ENCODE data around the gene FRK.
"Not testable (repeated sequence)": the region's sequence is repeated elsewhere in the genome, so short reads cannot be mapped to it uniquely, and the experiment has no call there.

FRK gene

DNA sequence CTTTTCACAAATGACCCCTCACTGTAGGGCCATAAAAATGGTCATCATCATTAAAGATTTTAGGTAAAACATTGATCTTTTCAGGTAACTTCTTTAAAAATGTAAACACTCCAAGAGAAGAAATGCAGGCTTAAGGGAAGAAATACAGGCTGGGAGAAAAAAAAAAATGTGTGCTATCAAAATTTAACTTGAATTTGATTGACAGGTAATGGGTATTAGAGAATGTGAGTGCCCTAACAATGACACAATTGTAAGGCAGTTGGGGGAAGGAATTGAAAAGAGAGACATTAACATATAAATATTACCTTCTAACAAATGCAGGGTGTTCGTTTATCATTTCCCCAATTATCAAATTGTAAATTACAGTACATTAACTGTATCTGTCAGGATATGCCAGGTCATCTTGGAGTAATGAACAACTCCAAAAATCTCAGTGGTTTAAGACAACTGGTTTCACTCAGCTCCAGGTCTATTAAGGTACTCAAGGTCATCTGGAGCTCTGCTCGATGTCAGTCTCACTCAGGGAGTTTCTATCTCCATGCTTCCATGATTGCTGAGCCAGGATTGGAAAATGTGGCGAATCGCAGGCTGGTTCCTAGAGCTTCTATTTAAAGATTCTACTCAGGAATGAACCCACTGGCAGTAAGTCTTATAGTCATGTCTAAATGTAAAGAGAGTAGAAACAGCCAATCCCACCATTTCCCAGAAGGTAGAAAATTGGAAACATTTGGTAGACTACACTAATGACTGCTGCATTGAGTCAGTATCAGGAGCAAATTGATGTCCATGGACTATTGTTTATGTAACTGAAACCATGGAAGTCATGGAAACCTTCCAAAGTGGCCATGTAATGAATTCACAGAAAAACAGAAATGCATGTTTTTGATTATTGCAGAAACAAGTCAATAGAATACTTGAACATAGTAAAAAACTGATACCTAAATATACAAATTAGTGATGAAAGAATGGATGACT lies 55.6 kb downstream of the FRK start:
- no peak for DNase-seq

DNA sequence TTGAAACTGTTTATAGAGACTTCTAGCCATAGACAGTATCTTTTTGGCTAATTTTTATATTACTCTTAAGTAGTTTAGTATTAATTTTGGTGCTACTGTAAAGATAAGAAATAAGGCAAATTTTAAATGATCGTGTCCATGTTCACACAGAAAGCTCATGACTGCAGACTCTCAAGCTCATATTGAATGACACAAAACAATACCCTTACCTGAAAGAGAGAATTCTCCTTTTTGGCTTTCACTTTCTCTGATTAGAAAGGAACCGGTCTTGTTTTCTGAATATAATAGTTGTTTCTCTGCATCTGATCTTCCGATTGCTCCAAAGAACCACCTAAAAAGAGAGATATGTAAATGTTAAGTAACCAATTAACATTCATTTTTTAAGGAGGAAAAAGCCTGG lies 57.0 kb downstream of the FRK start:
- DNase-seq = no peak

DNA sequence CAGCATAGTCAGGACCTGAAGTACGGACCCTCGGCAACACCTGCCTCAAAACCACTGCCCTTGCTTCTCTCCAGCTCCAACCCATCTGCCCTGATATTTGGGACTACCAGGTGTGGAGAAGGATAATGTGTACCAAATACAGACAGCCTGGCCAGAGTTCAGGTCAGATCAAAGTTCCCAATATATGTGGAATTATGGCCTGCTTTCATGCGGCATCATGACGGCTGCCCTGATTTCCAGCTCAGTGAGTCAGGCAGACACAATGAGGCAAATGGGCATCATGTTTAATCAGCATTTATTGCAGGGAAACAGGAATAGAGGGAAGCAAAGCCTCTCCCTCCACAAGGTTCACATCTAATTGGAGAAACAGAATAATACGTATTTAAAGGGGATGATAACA lies 57.9 kb downstream of the FRK start:
- no peak for DNase-seq

DNA sequence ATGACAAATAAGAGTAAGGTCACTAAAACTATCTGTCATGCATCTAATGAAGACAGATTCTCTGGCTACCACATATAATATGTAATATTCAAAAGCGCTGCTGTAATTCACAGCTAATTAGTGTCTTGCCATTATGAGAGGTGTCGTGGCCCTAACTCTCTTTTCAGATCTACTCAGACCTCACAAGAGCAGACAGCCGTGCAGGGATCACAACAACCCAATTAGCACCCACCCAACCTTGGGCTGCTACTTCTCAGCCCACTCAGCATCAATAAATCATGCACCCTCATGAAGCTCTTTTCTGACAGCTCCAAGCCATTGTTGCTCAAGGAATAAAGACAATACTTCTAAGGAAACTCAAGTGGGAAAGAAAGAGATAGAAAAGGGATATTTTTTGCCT lies 61.5 kb downstream of the FRK start:
- DNase-seq = no peak

DNA sequence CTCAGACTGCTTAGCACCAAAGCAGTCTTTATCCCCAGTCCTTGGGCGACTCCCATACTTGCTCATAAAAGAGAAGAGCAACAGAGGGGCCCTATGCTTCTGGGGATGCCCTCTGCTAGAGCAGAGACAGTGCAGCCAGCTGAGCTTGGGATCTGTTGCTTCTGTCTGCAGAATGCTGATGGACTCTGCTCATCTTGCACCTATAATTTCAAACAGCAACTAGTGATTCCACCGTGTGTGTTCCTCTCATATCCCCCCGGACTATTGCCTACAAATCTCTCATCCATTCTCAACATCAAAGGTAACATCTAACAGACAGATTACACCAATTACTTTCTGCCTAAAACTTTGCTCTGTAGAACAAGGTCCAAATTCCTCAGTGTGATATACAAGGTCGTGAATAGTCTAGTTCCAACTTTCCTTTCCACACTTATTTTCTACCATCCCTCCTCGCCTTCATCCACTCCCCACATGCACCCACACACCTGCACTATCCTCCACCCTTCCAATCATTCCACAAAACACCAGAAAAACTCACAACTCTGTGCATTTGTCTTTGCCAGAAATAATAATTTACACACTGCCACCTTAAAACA lies 62.6 kb downstream of the FRK start:
- DNase-seq = no peak

DNA sequence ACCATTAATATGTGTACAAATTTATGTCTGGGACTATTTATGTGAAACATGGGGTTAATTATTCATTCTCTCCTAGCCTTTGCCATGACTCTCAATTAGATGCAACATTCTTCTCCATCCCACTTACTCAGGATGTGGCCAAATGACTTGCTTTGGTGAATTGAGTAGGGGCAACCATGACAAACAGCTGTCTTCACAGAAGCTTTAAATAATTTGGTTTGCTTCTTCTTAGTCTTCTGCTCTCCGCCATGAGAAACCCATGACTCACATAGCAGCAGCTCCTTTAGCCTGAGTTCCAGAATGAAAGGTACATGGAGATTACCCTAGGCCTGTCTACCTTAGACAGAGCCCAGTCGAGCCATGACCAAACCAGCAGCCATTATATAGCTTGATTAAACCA lies 74.7 kb downstream of the FRK start:
- no peak for DNase-seq

DNA sequence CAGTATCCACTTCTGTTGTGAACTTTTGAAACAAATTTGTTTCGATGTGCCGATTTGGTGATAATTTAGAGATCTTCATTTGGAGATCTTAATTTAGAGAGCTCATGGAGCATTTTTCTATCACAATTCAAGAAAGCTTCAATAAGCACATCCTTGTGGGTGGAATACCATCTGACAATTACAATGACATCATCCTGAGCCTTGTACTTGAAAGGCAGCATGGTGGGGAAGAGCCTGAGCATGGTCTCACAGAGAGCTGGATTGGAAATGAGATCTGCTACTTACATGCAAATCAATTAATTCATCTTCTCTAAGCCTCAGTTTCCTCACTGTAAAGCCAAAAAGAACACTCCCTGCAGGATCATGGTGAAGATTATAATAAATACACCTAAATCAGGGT lies 75.9 kb downstream of the FRK start:
- DNase-seq = no peak

DNA sequence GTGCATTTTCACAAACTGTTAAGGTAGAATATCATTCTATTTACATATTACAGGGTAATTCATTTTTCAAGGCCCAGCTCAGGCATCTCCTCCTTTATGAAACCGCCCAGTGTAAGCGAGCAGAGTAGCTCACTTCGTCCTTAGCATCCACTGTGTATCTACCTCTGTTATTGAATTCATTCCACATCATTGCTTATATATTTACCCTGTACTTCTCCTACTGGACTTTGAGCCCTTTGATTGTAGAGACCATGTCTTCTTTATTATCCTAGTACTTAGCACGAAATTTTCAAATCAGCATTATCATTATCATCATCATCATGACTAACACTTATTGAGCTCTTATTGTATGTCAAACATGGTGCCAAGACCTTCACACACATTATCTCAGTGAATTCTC lies 76.7 kb downstream of the FRK start:
- no peak for DNase-seq

DNA sequence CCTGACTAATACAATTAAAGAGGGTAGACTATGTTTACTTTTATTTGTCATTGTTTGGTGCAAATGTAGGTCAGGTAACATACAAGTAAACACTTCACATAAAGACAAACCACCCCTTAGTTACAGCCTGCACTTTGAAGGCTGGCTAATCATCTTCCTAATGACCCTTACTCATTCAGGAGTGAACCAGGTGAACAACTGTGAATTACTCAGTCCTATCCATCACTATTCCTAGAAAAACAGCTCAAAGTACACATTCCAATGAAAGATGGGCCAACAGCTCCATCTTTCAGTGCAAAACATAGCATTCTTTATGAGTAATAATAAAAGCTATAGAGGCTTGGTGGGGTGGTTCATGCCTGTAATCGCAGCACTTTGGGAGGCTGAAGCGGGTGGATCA lies 78.2 kb downstream of the FRK start:
- DNase-seq = no peak

DNA sequence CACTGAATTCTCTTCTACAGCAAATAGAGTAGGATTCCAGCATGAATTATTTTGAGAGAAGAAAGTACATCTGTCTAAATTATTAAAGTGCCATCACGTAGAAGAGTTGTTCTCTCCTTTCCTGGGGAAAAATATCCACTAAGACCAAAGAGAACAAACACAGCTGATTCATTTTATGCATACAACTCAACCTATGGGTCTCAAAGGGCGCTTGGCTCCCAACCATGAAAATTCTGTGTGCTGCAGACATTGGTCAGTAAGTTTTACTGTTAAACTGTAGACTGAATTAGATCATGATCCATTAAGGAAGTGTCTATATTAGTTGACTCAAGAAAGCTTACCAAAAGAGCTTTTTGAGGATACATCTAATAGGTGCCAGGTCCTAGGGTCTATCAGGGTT lies 83.5 kb downstream of the FRK start:
- DNase-seq = no peak

DNA sequence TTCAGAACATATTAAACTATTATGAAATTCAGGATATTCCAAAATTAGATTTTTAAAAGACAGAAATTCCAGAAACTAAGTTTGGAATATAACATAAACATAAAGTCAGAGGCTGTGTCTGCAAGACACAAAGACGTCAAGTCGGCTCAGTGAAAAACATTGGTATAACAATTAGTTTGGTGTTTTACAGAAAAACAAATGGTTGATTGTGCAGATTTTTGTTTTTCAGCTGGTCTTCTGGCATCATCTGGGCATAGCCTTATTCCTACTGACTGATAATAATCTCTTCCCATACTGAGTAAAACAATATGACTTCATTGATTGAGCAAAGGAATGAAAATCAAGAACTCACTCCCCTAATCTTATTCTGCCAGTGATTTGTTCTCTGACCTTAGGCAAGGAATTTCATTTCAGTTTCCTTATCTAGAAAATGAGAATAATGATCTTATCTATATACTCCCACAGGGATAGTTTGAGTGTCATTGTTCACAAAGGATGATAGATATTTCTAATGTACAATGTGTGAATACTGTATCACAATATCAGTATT lies 84.3 kb downstream of the FRK start:
- DNase-seq = no peak

DNA sequence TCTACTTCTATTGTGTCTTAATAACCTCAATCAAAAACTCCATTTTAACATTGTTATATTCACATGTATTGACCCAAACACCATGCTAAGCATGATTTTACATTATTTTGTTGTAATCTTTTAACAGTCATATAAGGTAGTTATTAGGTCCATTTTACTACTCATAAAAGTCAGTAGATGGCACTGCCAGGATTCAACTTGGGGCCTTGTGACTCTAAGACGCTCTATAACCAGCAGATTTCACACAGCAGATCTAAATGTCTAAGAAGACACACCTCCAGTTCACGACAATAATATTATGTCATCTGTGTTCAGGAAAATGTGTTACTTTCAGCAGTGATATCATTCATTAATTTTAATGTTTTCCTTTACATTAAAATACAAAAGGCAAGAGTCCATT lies 88.0 kb downstream of the FRK start:
- DNase-seq = no peak

DNA sequence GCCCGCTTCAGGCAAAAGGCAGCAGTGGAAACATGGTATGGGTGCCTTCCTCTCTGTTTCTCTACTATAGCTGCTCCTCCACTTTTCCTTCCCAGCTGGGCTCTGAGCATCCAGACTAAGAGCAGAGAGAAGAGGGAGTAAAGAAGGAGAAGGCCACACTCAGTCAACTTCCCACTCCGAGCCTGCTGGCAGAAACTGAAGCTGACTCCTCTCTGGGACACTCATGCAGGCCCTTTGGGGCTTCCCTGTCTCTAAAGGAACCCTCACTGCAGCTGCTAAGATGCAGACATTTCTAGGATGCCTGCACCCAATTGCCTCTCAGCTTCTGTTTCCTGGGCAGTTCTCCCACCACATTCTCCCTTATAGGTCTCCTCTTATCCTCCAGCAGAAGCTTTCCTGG lies 88.9 kb downstream of the FRK start:
- DNase-seq = no peak

DNA sequence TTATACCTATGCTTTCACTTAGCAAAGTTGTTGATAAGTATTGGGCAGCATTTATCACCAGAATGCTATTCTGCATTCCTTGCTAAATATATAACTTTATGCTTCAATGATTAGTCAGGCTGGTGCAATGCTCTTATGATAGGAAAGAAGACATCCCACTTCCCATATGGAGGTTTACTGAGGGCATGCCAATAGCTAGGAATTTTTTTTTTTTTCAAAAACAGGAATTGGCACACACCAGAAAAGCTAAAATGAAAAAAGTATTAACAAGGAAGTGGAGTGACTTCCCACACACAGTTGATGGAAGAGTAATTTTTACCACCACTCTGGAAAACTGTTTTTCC lies 90.8 kb downstream of the FRK start:
- DNase-seq = no peak

DNA sequence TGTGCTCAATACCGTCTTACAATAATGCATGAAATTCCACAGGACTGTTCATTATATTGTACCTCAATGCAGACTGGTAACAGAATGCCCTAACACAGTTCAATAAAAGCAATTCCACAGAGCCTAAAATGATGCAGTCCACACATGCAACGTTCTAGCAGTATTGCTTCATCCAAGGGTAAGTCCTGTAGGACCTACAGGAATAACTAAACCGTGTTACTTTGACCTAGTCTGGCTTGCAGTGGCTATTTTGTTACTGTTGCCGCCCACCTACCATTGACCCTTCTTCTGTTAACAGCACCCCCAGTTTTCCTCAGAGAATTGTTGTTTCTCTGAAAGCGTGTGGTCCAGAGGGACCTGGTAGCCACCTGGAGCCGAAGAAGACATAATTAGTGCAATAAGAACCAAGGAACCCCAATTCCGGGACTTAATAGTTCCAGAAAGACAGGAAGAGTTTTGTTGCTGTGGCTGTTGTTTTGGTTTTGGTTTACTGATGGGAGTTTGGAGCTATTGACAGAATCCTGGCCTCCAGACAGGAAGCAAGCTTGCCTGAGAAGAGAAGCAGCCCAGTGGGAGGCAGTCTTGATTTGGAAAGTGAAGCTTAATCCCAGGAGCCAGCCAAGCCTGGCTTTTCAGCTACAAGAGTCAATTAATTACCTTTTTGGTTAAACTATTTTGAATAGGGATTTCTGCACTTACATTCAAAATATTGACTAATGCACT lies 91.3 kb downstream of the FRK start:
- DNase-seq = no peak

DNA sequence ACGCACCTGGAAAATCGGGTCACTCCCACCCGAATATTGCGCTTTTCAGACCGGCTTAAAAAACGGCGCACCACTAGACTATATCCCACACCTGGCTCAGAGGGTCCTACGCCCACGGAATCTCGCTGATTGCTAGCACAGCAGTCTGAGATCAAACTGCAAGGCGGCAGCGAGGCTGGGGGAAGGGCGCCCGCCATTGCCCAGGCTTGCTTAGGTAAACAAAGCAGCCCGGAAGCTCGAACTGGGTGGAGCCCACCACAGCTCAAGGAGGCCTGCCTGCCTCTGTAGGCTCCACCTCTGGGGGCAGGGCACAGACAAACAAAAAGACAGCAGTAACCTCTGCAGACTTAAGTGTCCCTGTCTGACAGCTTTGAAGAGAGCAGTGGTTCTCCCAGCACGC lies 100.4 kb downstream of the FRK start:
- DNase-seq = not testable (repeated sequence)

DNA sequence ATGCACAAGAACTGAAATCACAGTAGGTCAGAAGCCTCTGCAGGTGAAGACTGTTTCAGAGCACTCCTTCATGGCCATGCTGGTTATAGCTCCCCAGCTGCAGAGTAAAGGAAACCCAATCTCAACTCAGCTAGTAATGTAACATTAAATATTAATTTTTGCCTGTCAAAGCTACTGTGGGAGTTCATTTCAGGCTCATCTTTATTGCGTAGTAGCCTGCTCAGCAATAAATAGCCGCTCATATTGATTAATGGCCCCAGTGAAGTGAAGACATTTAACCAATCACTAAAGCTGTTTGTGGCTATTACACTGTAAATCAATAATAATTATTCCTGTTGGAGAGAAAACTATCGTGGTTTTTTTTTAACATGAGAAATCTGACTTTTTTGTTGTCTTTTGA lies 101.7 kb downstream of the FRK start:
- DNase-seq = no peak

DNA sequence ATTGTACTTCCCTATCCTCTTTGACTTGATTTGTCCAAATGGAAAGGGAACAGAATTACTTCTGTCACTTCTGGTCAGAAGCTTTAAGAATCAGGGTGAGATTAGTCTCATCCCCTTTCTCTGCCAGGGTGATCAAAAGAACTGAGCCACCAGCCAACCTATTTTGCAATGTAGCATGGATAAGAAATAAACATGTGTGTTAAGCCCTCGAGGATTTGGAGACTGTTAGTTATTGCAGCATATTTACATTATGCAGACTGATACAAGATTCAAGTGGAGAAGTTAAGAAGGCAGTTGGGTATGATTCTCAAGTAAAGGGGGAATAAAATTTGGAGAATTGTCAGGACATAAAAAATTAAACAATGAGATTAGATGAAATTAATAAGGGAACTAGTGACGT lies 106.0 kb downstream of the FRK start:
- no peak for DNase-seq

DNA sequence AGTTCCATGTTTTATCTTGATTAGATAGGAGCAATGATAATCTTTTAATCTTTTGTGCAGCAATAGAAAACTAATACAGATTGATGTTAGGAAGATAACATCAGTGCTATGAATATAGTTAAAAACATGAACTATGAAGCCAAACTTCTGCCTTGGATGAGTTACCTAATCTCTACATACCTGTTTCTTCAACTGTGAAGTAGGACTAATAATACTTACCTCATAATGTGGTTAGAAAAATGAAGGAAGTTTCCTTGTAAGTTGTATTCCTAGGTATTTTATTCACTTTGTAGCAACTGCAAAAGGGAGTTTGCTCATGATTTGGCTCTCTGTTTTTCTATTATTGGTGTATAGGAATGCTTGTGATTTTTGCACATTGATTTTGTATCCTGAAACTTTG lies 111.9 kb downstream of the FRK start:
- no peak for DNase-seq

DNA sequence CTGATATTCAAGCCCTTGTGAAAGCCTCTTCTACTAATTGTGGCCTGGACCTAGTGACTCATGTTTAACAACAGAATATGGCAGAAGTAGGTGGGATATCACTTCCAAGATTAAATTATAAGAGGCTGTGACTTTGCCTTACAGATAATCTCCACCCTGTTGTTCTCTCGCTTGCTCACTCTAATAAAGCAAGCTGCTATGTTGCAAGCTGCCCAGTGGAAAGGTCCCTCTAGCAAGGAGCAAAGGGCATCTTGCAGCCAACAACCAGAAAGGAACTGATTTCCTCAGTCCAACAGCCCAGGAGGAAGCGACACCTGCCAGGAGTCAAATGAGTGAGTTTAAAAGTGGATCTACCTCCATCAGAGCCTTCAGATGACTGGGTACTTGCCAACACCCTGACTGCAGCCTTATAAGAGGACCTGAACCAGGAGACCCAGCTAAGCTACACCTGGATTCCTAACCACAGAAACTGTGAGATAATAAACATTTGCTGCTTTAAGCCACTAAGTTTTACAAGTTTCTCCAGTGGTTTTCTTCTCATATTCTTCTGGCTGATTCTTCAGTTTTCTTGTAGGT lies 112.6 kb downstream of the FRK start:
- DNase-seq = no peak

DNA sequence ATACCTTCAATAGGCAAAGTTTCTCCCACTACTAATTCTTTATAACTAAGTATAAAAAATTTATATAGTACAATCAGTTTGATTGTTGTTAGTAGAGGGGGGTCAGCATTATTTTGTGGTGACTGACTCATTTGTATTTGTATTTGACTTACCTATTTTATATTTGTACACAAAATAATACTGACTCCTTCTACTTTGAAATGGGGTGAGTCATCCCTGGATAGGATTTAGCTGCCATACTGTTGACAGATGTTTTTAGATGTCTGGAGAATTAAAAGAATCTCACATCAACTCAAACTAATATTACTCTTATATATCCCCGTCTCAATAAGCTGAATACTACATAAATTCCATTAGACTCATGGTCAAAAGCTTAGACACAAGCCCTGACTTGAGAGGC lies 114.9 kb downstream of the FRK start:
- DNase-seq = no peak

DNA sequence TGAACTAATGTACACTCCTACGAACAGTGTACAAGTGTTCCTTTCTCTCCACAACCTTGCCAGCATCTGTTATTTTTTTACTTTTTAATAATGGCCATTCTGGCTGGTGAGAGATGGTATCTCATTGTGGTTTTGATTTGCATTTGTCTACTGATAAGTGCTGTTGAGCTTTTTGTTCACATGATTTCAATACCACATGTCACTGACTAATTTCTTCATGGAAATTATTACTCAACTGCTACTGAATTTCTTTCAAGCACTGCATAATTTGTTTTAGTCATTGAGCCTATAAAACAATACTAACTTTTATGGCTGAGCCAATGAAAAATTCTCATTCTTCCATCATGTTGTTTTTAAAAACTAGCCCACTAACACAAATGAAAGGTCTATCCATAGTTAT lies 115.4 kb downstream of the FRK start:
- DNase-seq = no peak

DNA sequence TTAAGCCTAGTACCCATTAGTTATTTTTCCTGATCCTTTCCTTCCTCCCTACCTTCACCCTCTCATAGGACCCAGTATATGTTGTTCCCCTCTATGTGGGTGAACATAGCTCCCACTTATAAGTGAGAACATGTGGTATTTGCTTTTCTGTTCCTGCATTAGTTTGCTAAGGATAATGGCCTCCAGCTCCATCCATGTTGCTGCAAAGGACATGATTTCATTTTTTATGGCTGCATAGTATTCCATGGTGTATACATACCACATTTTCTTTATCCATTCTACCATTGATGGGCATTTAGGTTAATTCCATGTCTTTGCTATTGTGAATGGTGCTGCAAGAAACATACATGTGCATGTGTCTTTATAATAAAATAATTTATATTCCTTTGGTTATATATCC lies 115.9 kb downstream of the FRK start:
- DNase-seq = not testable (repeated sequence)

Measured in T-helper 9 cell (primary cell).